Endodermal cell (in vitro differentiated cells): ENCODE data around the gene GP1BA. TPM values are rescaled to one million over a fixed set of nuclear protein-coding genes. Genes with fewer than 3 reads are reported as not detected.
A peak's percentile ranks its signal among the peaks of the same experiment; 100 is the strongest.

Source experiments
- DNase-seq: peaks from one replicate; pipeline ENCODE4 v3.0.0-alpha.2; 2017
- H3K27ac ChIP-seq: 2 replicates; pipeline ENCODE4 v1.5.1; 2013; ENCODE audit warnings: mild to moderate bottlenecking, low read depth, low read length, moderate library complexity
- H3K27me3 ChIP-seq: 2 replicates; pipeline ENCODE4 v1.6.1; 2013; ENCODE audit warnings: mild to moderate bottlenecking, low read length, moderate library complexity; ENCODE audit not compliant: insufficient read depth, control insufficient read depth, poor library complexity, severe bottlenecking
- H3K36me3 ChIP-seq: 2 replicates; pipeline ENCODE4 v1.7.0; 2013; ENCODE audit warnings: mild to moderate bottlenecking, low read length, moderate library complexity; ENCODE audit not compliant: control insufficient read depth, insufficient read depth
- H3K4me1 ChIP-seq: one replicate; pipeline ENCODE4 v1.7.0; 2013; ENCODE audit warnings: low read length; ENCODE audit not compliant: control insufficient read depth, insufficient read depth
- H3K4me3 ChIP-seq: 2 replicates; pipeline ENCODE4 v1.5.1; 2013; ENCODE audit warnings: mild to moderate bottlenecking, low read length, moderate library complexity
- H3K9ac ChIP-seq: 2 replicates; pipeline ENCODE4 v1.6.1; 2013; ENCODE audit warnings: mild to moderate bottlenecking, low read length, moderate library complexity; ENCODE audit not compliant: poor library complexity, severe bottlenecking; ENCODE audit errors: extremely low read depth
- H3K9me3 ChIP-seq: 2 replicates; pipeline ENCODE4 v1.6.1; 2013; ENCODE audit warnings: mild to moderate bottlenecking, low read length, moderate library complexity; ENCODE audit not compliant: control insufficient read depth
- H3K27ac Mint-ChIP-seq: 2 replicates; pipeline ENCODE4 v1.8.0; 2020; ENCODE audit warnings: mixed read lengths
- H3K27me3 Mint-ChIP-seq: 2 replicates; pipeline ENCODE4 v1.8.0; 2021; ENCODE audit warnings: mild to moderate bottlenecking, mixed read lengths; ENCODE audit not compliant: insufficient read depth
- H3K36me3 Mint-ChIP-seq: 2 replicates; pipeline ENCODE4 v1.8.0; 2020; ENCODE audit warnings: low read depth, mixed read lengths
- H3K4me1 Mint-ChIP-seq: 2 replicates; pipeline ENCODE4 v1.8.0; 2020; ENCODE audit warnings: mixed read lengths
- H3K4me3 Mint-ChIP-seq: 2 replicates; pipeline ENCODE4 v1.8.0; 2020; ENCODE audit warnings: mild to moderate bottlenecking, moderate library complexity, mixed read lengths
- H3K9me3 Mint-ChIP-seq: 2 replicates; pipeline ENCODE4 v1.8.0; 2020; ENCODE audit warnings: mild to moderate bottlenecking, mixed read lengths
- CTCF ChIP-seq: fragments of 200-600 bp; sonication (generic); conservative IDR thresholded peaks from 2 replicates; pipeline ENCODE4 v1.5.0; 2021; ENCODE audit warnings: antibody characterized with exemption, mild to moderate bottlenecking
- WGBS, 2 experiments: methylation state at CpG; one replicate each; pipeline versions ENCODE4 v1.1.5 to v1.1.7; 2013; ENCODE audit warnings: missing lambda C conversion rate in 2 of 2, mixed read lengths in 1 of 2; ENCODE audit not compliant: insufficient coverage in 1 of 2, insufficient read length in 1 of 2; 5-methylcytosine and 5-hydroxymethylcytosine counted together
- total RNA-seq, 2 donors: library from RNA; stranded (reverse); fragmentation: NEBNext Ultra II Directional in 1 of 2; extraction: Animal tissue kit (Norgen Biotek cat#: 25700) in 1 of 2; gene quantifications; 2 replicates in 1 of 2; 3 replicates in 1 of 2; pipeline ENCODE4 v1.2.1, GENCODE V29; 2021

Gene GP1BA
- total RNA-seq, 2 donors from 2014 or later = not detected

- Mint-ChIP-seq H3K4me1 (peaks cover 34% of the 10 kb centered on the region), H3K4me3 (peak overlapping the region; percentile 94), H3K27me3 (no peaks in the 10 kb centered on the region), H3K36me3 (peaks cover 51% of the 10 kb centered on the region), H3K9me3 (no peaks in the 10 kb centered on the region), H3K27ac (peak overlapping the region; percentile 99)
- Histone ChIP-seq H3K27me3 (no peaks in the 10 kb centered on the region), H3K36me3 (peaks cover 54% of the 10 kb centered on the region), H3K4me3 (peak overlapping the region; percentile 98), H3K9ac (peak overlapping the region; percentile 84), H3K27ac (no peak overlapping the region), H3K9me3 (no peaks in the 10 kb centered on the region), H3K4me1 (peaks cover 16% of the 10 kb centered on the region)
- TF ChIP-seq CTCF = no peak
- DNase-seq = no peak
- 77 to 80% methylated on average over 4 of the region's 4 CpGs for WGBS, 2 experiments
These were observed 9.2 kb downstream of the GP1BA start for GRCh38 chr17:4941319-4941610.

- DNase-seq = no peak
- Histone ChIP-seq H3K27ac (no peak overlapping the region), H3K27me3 (no peaks in the 10 kb centered on the region), H3K4me1 (peaks cover 16% of the 10 kb centered on the region), H3K9ac (no peak overlapping the region), H3K9me3 (no peaks in the 10 kb centered on the region), H3K4me3 (no peak overlapping the region), H3K36me3 (peaks cover 51% of the 10 kb centered on the region)
- H3K4me1 Mint-ChIP-seq = peaks cover 40% of the 10 kb centered on the region
- H3K36me3 Mint-ChIP-seq = peaks cover 51% of the 10 kb centered on the region
- no peaks in the 10 kb centered on the region for H3K9me3 Mint-ChIP-seq
- peak overlapping the region; percentile 10 for H3K27ac Mint-ChIP-seq
- peak overlapping the region; percentile 94 for H3K4me3 Mint-ChIP-seq
- WGBS, 2 experiments = 92 to 93% methylated on average over 10 to 13 of the region's 13 CpGs
- TF ChIP-seq CTCF = no peak
- no peaks in the 10 kb centered on the region for H3K27me3 Mint-ChIP-seq
These were observed 10.9 kb downstream of the GP1BA start for GRCh38 chr17:4942760-4943508.

GRCh38 chr17:4944163-4944553, 12.1 kb downstream of the GP1BA start:
- H3K27me3 ChIP-seq = no peaks in the 10 kb centered on the region
- no peaks in the 10 kb centered on the region for H3K9me3 ChIP-seq
- no peaks in the 10 kb centered on the region for H3K9me3 Mint-ChIP-seq
- H3K4me3 ChIP-seq = no peak overlapping the region
- no peak overlapping the region for H3K27ac ChIP-seq
- TF ChIP-seq CTCF = no peak
- H3K36me3 ChIP-seq = peaks cover 47% of the 10 kb centered on the region
- no peak overlapping the region for H3K9ac ChIP-seq
- 93 to 100% methylated on average over 1 to 3 of the region's 3 CpGs for WGBS, 2 experiments
- no peak for DNase-seq
- no peaks in the 10 kb centered on the region for H3K27me3 Mint-ChIP-seq
- no peak overlapping the region for H3K4me3 Mint-ChIP-seq
- H3K4me1 Mint-ChIP-seq = peaks cover 30% of the 10 kb centered on the region
- peak overlapping the region; percentile 89 for H3K27ac Mint-ChIP-seq
- peaks cover 48% of the 10 kb centered on the region for H3K36me3 Mint-ChIP-seq
- peaks cover 10% of the 10 kb centered on the region for H3K4me1 ChIP-seq
